Right lobe of liver (tissue), 4 donors: Measurements from ENCODE around the gene PNLDC1.
"Not testable (repeated sequence)": the region's sequence is repeated elsewhere in the genome, so short reads cannot be mapped to it uniquely, and the experiment has no call there.

Experiments
- CTCF ChIP-seq, 4 donors: fragments of 200-600 bp in 3 of 4; fragments of 450-650 bp in 1 of 4; IDR thresholded peaks; one replicate each; pipeline versions ENCODE4 v1.5.1 to v1.8.0; 2016 to 2022; ENCODE audit warnings: antibody characterized with exemption in 4 of 4, mild to moderate bottlenecking in 2 of 4
- POLR2A ChIP-seq: fragments of 450-650 bp; IDR thresholded peaks from one replicate; pipeline ENCODE4 v1.6.1; 2017; ENCODE audit warnings: antibody characterized with exemption, mild to moderate bottlenecking
- donor health status: DM: no; HTN: no; CAD: no.
- donor health status: DM: no; HTN: no; CAD: no.
- donor health status: DM: no; HTN: yes; CAD: no.

GRCh38 chr6:159849851-159850250, 49.8 kb downstream of the PNLDC1 start:
- TF ChIP-seq CTCF (IDR thresholded peaks at IDR 0.05); POLR2A: not testable (repeated sequence)
